ENCODE data around the gene CD8B2. TPM values are rescaled to one million over a fixed set of nuclear protein-coding genes. Genes with fewer than 3 reads are reported as not detected.

The CD8B2 gene
- total RNA-seq (2022; extraction: Qiagen RNA extraction) = not detected in 5 replicates

GRCh38 chr2:106486551-106487385 lies at the start of gene CD8B2:
TSS of gene CD8B2 (plus strand) at chr2:106487364. CDS start at chr2:106487427, 63 bp downstream.

GRCh38 chr2:106468107-106468506 lies 19.1 kb upstream of the CD8B2 start, which contains the start of gene RGPD3:
TSS of gene RGPD3 (minus strand) at chr2:106468413. CDS start at chr2:106468288, 125 bp downstream.

Other genes starting within 250 kb of the CD8B2 start
- gene RGPD3, start 19.0 kb upstream of the CD8B2 start, total RNA-seq (2022; extraction: Qiagen RNA extraction) = 0.07 to 0.18 TPM (median 0.16 TPM) in 5 replicates

Measured in A549 treated with AZD2906 at 1 μM for 4 hours (cell line).